Lung microvascular endothelial cell (primary cell): ENCODE results near the gene C1QC. TPM values are rescaled to one million over a fixed set of nuclear protein-coding genes. Genes with fewer than 3 reads are reported as not detected.
A peak's percentile ranks its signal among the peaks of the same experiment; 100 is the strongest.
"Not testable (repeated sequence)": the region's sequence is repeated elsewhere in the genome, so short reads cannot be mapped to it uniquely, and the experiment has no call there.

Experiments
- DNase-seq, 2 donors: peaks; one replicate each; pipeline versions ENCODE4 v3.0.0 to v3.0.0-alpha.2; 2010; ENCODE audit warnings: low read depth in 2 of 2
- total RNA-seq: library from RNA; depleted of rRNA; stranded (reverse); fragments of >200 nt; gene quantifications from 2 replicates; pipeline ENCODE4 v1.2.1, GENCODE V29; 2014

C1QC gene
- total RNA-seq, 1 donor from 2014 or later, result not detected

GRCh38 chr1:22646384-22646783, 3.0 kb downstream of the C1QC start:
- no peak for DNase-seq

- no peak for DNase-seq
These were observed 6.8 kb downstream of the C1QC start for GRCh38 chr1:22650089-22650693.

- no peak for DNase-seq
These were observed 8.8 kb downstream of the C1QC start for GRCh38 chr1:22651941-22652856.

GRCh38 chr1:22652881-22653316, 9.5 kb downstream of the C1QC start, which contains the start of gene C1QB:
Gene C1QB, plus strand, starts transcription at chr1:22653236. Its CDS starts 6,227 bp downstream, at chr1:22659463.
- no peak for DNase-seq

DNA sequence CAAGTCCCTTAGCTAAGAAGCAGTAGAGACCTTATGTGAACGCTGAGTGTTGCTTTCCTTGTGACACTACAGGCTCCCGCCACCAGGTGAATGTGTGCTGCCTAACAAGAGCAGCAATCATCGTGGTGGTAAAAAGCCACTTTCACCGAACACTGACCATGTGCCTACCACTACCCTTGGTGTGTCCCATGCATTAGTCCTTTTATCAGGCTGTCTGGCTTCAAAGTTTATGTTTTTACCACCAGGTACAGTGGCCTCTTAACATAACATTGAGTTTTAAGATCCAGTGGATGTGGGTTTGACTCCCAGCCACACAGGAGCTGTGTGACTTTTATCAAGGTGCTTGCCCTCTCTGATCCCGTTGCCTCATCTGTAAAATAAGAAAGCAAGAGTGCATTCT, 11.3 kb downstream of the C1QC start:
- DNase-seq, result no peak

DNA sequence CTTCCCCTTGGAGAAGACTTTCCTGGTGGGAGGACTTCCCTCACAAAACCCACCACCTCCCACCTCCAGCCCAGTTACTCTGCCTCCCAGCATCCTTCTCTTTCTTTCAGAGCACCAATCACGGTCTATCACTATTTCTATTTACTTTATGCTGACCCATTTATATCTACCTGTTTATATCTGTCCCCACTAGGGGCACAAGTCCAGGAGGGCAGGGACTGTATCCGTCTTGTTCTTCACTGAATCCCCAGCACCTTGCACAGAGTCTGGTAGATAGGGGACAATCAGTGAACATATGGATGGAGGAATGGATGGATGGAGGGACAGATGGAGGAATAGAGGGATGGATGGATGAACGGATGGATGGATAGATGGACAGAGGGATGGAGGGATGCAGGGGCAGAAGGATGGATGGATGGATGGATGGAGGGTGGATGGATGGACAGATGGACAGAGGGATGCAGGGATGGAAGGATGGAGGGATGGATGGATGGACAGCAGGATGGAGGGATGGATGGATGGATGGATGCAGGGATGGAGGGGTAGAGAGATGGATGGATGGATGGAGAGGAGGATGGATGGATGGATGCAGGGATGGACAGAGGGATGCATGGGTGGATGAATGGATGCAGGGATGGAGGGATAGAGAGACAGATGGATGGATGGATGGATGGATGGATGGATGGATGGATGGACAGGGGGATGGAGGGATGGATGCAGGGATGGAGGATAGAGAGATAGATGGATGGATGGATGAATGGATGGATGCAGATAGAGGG, 15.1 kb downstream of the C1QC start:
- DNase-seq, result no peak

DNA sequence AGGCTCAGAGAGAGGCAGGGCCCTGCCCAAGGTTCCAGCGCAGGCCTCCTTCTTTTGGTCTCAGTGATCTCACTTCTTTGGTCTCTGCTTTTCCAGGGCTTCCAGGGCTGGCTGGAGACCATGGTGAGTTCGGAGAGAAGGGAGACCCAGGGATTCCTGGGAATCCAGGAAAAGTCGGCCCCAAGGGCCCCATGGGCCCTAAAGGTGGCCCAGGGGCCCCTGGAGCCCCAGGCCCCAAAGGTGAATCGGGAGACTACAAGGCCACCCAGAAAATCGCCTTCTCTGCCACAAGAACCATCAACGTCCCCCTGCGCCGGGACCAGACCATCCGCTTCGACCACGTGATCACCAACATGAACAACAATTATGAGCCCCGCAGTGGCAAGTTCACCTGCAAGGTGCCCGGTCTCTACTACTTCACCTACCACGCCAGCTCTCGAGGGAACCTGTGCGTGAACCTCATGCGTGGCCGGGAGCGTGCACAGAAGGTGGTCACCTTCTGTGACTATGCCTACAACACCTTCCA, 17.3 kb downstream of the C1QC start:
- no peak for DNase-seq

GRCh38 chr1:22661880-22662279, 18.4 kb downstream of the C1QC start:
- DNase-seq, result no peak

GRCh38 chr1:22662318-22662717, 18.9 kb downstream of the C1QC start:
- DNase-seq, result peak; percentile 27 to 38

DNA sequence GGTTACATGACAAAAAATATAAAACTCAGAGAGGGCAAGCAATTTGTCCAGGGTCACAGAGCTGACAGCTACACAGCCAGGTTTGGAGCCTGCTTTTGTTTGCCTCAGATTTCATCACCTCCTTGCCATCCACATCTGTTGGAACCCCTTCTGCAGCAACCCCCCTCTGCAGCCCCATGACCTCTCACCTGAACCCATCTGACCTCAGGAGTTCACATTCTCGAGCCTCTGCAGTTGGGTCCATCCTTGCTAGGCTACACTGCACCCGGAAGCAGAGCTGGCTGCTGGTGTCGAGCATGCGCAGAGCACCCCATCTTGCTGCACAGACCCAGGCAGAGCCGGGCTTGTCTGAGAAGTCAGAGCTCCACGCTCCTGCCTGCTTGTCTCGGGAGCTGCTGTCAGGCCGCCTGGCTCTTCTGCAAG, 19.6 kb downstream of the C1QC start:
- DNase-seq, result no peak

- peak; percentile 69 to 82 for DNase-seq
These were observed 22.3 kb downstream of the C1QC start for GRCh38 chr1:22665752-22666151.

GRCh38 chr1:22666412-22666811, 23.0 kb downstream of the C1QC start:
- DNase-seq, result no peak

GRCh38 chr1:22668840-22669239, 25.4 kb downstream of the C1QC start:
- not testable (repeated sequence) for DNase-seq

GRCh38 chr1:22670352-22670975, 27.0 kb downstream of the C1QC start:
- no peak for DNase-seq

DNA sequence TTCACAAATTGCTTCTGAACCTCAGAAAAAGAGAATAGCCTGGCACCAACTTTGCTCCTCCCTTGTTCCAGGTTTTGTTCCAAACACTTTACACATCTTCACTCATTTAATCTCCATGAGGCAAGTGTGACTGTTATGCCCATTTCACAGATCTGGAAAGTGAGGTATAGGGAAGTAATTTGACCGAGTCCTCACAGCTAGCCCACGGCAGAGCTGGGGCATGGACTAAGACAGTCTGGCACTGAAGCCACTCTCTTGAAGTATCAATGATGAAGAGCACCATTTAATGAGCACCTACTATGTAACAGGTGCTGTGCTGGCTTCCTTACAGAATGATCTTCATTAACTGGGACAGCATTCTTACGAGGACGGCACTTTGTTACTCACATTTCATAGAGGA, 28.6 kb downstream of the C1QC start:
- DNase-seq, result no peak

- peak; percentile 72 to 87 for DNase-seq
These were observed 30.3 kb downstream of the C1QC start for GRCh38 chr1:22673486-22674409.

GRCh38 chr1:22674410-22674749, 30.9 kb downstream of the C1QC start:
- no peak for DNase-seq

- not testable (repeated sequence) for DNase-seq
These were observed 32.7 kb downstream of the C1QC start for GRCh38 chr1:22676151-22676550.

GRCh38 chr1:22676916-22677583, 33.6 kb downstream of the C1QC start:
- DNase-seq, result no peak
